Measurements from ENCODE around the gene DUSP1. TPM values are rescaled to one million over a fixed set of nuclear protein-coding genes. Genes with fewer than 3 reads are reported as not detected.

The DUSP1 gene
- total and polyA plus RNA-seq, 9 of the 15 experiments (the other 6 are each of a cell fraction or from before 2014, with no cell fraction given), result 2.1 to 14.2 (median 8.5) TPM

DNA sequence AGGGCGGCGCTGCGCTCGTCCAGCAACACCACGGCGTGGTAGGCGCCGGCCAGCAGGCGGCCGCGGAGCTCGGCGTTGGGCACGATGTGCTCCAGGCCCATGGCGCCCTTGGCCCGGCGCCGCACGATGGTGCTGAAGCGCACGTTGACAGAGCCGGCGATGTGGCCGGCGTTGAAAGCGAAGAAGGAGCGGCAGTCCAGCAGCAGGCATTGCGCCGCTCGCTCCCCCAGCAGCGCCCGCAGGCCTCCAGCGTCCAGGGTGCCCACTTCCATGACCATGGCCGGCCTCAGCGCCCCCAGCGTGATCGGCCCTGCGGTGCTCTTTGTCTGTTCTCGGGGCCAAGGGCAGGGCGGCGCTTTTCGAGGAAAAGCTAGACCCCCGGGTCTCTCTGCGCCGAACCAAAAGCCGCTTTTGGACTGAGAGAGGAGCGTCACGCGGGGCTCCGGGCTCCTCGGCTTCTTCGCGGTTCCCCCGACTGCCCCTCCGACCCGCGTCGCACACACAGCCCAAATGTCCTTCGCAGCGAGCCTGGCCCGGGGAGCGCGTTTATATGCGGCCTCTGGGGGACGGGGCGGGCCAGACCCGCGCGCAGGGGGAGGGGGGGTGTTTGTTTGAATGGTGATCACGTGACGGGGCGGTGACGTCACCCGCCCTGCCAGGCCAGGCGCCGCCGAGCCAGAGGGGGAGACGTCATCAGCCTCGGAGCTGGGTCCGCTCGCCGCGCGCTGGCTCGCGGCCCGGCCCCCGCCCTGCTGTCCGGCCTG lies at the start of gene DUSP1 (continued):
- TF ChIP-seq ZNF239 (CRISPR knock-in tag; IDR thresholded peaks at IDR 0.05) (no peak), HDAC6 (IDR thresholded peaks at IDR 0.05; ENCODE audit: low read depth, low read length) (peak; percentile 86; the same call in 1 of the 2 replicates), ZNF146 (CRISPR knock-in tag; IDR thresholded peaks at IDR 0.05; ENCODE audit: unreplicated experiment) (no peak), SIN3B (IDR thresholded peaks at IDR 0.05; ENCODE audit: low read depth) (peak; percentile 65; the same call in 1 of the 2 replicates), ZNF830 (CRISPR knock-in tag; IDR thresholded peaks at IDR 0.05) (peak; percentile 78; the same call in 1 of the 2 replicates), SRSF1 (IDR thresholded peaks at IDR 0.05; ENCODE audit: low read depth, low read length) (no peak), CREM (IDR thresholded peaks at IDR 0.05; ENCODE audit: low read depth) (peak; percentile 97), LARP7 (IDR thresholded peaks at IDR 0.05) (peak; percentile 20; the same call in 1 of the 2 replicates), CEBPB (tag; IDR thresholded peaks at IDR 0.05) (no peak), XRCC3 (IDR thresholded peaks at IDR 0.05) (no peak), ZNF282 (CRISPR knock-in tag; IDR thresholded peaks at IDR 0.05) (peak; percentile 52; the same call in 1 of the 2 replicates), MTA3 (IDR thresholded peaks at IDR 0.05; ENCODE audit: borderline replicate concordance) (peak; percentile 92), FIP1L1 (IDR thresholded peaks at IDR 0.05; ENCODE audit: low read depth, low read length, poor library complexity, severe bottlenecking) (peak; percentile 99), MAZ (CRISPR knock-in tag; conservative IDR thresholded peaks at IDR 0.05 in 1 of 2, IDR thresholded peaks at IDR 0.05 in 1 of 2) (peak; percentile 78 to 92; a peak in 2 of 4 replicates), ESRRA (IDR thresholded peaks at IDR 0.05; ENCODE audit: borderline replicate concordance, low read depth) (peak; percentile 66; the same call in 1 of the 2 replicates), ZNF696 (CRISPR knock-in tag; conservative IDR thresholded peaks at IDR 0.05) (no peak), ZNF165 (CRISPR knock-in tag; IDR thresholded peaks at IDR 0.05; ENCODE audit: borderline replicate concordance) (no peak), IRF2 (CRISPR knock-in tag; IDR thresholded peaks at IDR 0.05) (no peak; the same call in 1 of the 2 replicates), PTBP1 (IDR thresholded peaks at IDR 0.05; ENCODE audit: low read depth, low read length) (no peak), SNRNP70 (optimal IDR thresholded peaks at IDR 0.05; ENCODE audit: low read depth, low read length) (no peak), ZNF232 (CRISPR knock-in tag; IDR thresholded peaks at IDR 0.05) (no peak), PCBP1 (IDR thresholded peaks at IDR 0.05; ENCODE audit: low read depth, low read length, poor library complexity, severe bottlenecking) (peak; percentile 82), ZNF23 (CRISPR knock-in tag; IDR thresholded peaks at IDR 0.05) (no peak), BRD4 (IDR thresholded peaks at IDR 0.05) (peak; percentile 90; the same call in 1 of the 2 replicates)
- TF ChIP-seq, protein P1, sequence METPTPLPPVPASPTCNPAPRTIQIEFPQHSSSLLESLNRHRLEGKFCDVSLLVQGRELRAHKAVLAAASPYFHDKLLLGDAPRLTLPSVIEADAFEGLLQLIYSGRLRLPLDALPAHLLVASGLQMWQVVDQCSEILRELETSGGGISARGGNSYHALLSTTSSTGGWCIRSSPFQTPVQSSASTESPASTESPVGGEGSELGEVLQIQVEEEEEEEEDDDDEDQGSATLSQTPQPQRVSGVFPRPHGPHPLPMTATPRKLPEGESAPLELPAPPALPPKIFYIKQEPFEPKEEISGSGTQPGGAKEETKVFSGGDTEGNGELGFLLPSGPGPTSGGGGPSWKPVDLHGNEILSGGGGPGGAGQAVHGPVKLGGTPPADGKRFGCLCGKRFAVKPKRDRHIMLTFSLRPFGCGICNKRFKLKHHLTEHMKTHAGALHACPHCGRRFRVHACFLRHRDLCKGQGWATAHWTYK (CRISPR knock-in tag; IDR thresholded peaks at IDR 0.05), result peak; percentile 57; the same call in 1 of the 2 replicates
- TF ChIP-seq, protein P2, sequence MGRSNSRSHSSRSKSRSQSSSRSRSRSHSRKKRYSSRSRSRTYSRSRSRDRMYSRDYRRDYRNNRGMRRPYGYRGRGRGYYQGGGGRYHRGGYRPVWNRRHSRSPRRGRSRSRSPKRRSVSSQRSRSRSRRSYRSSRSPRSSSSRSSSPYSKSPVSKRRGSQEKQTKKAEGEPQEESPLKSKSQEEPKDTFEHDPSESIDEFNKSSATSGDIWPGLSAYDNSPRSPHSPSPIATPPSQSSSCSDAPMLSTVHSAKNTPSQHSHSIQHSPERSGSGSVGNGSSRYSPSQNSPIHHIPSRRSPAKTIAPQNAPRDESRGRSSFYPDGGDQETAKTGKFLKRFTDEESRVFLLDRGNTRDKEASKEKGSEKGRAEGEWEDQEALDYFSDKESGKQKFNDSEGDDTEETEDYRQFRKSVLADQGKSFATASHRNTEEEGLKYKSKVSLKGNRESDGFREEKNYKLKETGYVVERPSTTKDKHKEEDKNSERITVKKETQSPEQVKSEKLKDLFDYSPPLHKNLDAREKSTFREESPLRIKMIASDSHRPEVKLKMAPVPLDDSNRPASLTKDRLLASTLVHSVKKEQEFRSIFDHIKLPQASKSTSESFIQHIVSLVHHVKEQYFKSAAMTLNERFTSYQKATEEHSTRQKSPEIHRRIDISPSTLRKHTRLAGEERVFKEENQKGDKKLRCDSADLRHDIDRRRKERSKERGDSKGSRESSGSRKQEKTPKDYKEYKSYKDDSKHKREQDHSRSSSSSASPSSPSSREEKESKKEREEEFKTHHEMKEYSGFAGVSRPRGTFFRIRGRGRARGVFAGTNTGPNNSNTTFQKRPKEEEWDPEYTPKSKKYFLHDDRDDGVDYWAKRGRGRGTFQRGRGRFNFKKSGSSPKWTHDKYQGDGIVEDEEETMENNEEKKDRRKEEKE (IDR thresholded peaks at IDR 0.05; ENCODE audit: borderline replicate concordance in 1 of 2, control insufficient read depth in 1 of 2, low read depth in 2 of 2, low read length in 1 of 2), result peak in 1 of 2 experiments; percentile 73; a peak in 2 of 4 replicates
